Dendritic cell treated with granulocyte-macrophage colony-stimulating factor and Interleukin-4, amounts not matched to agents 40 ng/mL and 50 ng/mL, for 4 days (primary cell): Measurements from ENCODE around the gene RHOBTB3.

Source experiments
- H3K27ac Mint-ChIP-seq: one replicate; pipeline ENCODE4 v1.8.0; 2022; ENCODE audit warnings: mild to moderate bottlenecking, mixed read lengths
- H3K27me3 Mint-ChIP-seq: one replicate; pipeline ENCODE4 v1.8.0; 2022; ENCODE audit warnings: mild to moderate bottlenecking, mixed read lengths
- H3K36me3 Mint-ChIP-seq: one replicate; pipeline ENCODE4 v1.8.0; 2022; ENCODE audit warnings: low read depth, mixed read lengths
- H3K4me1 Mint-ChIP-seq: one replicate; pipeline ENCODE4 v1.8.0; 2022; ENCODE audit warnings: low read depth, mixed read lengths
- H3K4me3 Mint-ChIP-seq: one replicate; pipeline ENCODE4 v1.8.0; 2022; ENCODE audit warnings: mild to moderate bottlenecking, moderate library complexity, mixed read lengths
- H3K9me3 Mint-ChIP-seq: one replicate; pipeline ENCODE4 v1.8.0; 2022; ENCODE audit warnings: mixed read lengths
- intact Hi-C: fragments of 100-400 bp; cut with micrococcal nuclease; formaldehyde crosslinking; loops from one replicate; pipeline ENCODE4 v1.15.0; 2022

Gene RHOBTB3

GRCh38 chr5:95733107-95733665 lies 2.0 kb downstream of the RHOBTB3 start:
- no peak overlapping the region for H3K4me3 Mint-ChIP-seq
- peaks cover 19% of the 10 kb centered on the region for H3K27me3 Mint-ChIP-seq
- intact Hi-C loops = no loop called here
- H3K4me1 Mint-ChIP-seq = peaks cover 12% of the 10 kb centered on the region
- H3K36me3 Mint-ChIP-seq = peaks cover 5% of the 10 kb centered on the region
- no peaks in the 10 kb centered on the region for H3K9me3 Mint-ChIP-seq
- H3K27ac Mint-ChIP-seq = no peak overlapping the region

GRCh38 chr5:95734187-95734586 lies 3.1 kb downstream of the RHOBTB3 start:
- Mint-ChIP-seq H3K9me3 (no peaks in the 10 kb centered on the region), H3K4me3 (no peak overlapping the region), H3K27ac (no peak overlapping the region), H3K27me3 (peaks cover 19% of the 10 kb centered on the region), H3K4me1 (peaks cover 15% of the 10 kb centered on the region), H3K36me3 (peaks cover 5% of the 10 kb centered on the region)
- intact Hi-C loops = no loop called here

- Mint-ChIP-seq H3K4me1 (peaks cover 15% of the 10 kb centered on the region), H3K36me3 (peaks cover 5% of the 10 kb centered on the region), H3K27ac (no peak overlapping the region), H3K9me3 (no peaks in the 10 kb centered on the region), H3K27me3 (peaks cover 19% of the 10 kb centered on the region), H3K4me3 (no peak overlapping the region)
- intact Hi-C loops = loop anchor here (5.0 kb wide), 1 partner anchor 37 kb away; no protein-coding TSS in a partner anchor
These were observed 3.8 kb downstream of the RHOBTB3 start for GRCh38 chr5:95734906-95735305.

GRCh38 chr5:95735406-95735805 lies 4.3 kb downstream of the RHOBTB3 start:
- Mint-ChIP-seq H3K27ac (no peak overlapping the region), H3K27me3 (peaks cover 14% of the 10 kb centered on the region), H3K4me1 (peaks cover 15% of the 10 kb centered on the region), H3K4me3 (no peak overlapping the region), H3K9me3 (no peaks in the 10 kb centered on the region), H3K36me3 (peaks cover 5% of the 10 kb centered on the region)
- intact Hi-C loops = loop anchor here (5.0 kb wide), 1 partner anchor 37 kb away; no protein-coding TSS in a partner anchor

GRCh38 chr5:95738072-95738471 lies 6.9 kb downstream of the RHOBTB3 start:
- Mint-ChIP-seq H3K4me3 (no peak overlapping the region), H3K36me3 (no peaks in the 10 kb centered on the region), H3K27me3 (no peaks in the 10 kb centered on the region), H3K27ac (no peak overlapping the region), H3K9me3 (no peaks in the 10 kb centered on the region), H3K4me1 (peaks cover 7% of the 10 kb centered on the region)
- intact Hi-C loops = loop anchor here (5.0 kb wide), 1 partner anchor 34 kb away; no protein-coding TSS in a partner anchor

- intact Hi-C loops = loop anchor here (5.0 kb wide), 1 partner anchor 33 kb away; no protein-coding TSS in a partner anchor
- no peak overlapping the region for H3K27ac Mint-ChIP-seq
- H3K9me3 Mint-ChIP-seq = no peaks in the 10 kb centered on the region
These were observed 7.7 kb downstream of the RHOBTB3 start for GRCh38 chr5:95738834-95739233.

GRCh38 chr5:95739857-95740256 lies 8.7 kb downstream of the RHOBTB3 start:
- Mint-ChIP-seq H3K9me3 (no peaks in the 10 kb centered on the region), H3K4me3 (no peak overlapping the region), H3K27me3 (no peaks in the 10 kb centered on the region), H3K27ac (no peak overlapping the region), H3K36me3 (no peaks in the 10 kb centered on the region), H3K4me1 (peaks cover 12% of the 10 kb centered on the region)
- intact Hi-C loops = loop anchor here (5.0 kb wide), 1 partner anchor 32 kb away; no protein-coding TSS in a partner anchor

More at GRCh38 chr5:95738834-95739233, 7.7 kb downstream of the RHOBTB3 start:
- Mint-ChIP-seq H3K4me3 (no peak overlapping the region), H3K27me3 (no peaks in the 10 kb centered on the region), H3K4me1 (peaks cover 8% of the 10 kb centered on the region), H3K36me3 (no peaks in the 10 kb centered on the region)

- Mint-ChIP-seq H3K27me3 (no peaks in the 10 kb centered on the region), H3K4me3 (no peak overlapping the region), H3K4me1 (peaks cover 12% of the 10 kb centered on the region), H3K27ac (no peak overlapping the region), H3K9me3 (no peaks in the 10 kb centered on the region), H3K36me3 (no peaks in the 10 kb centered on the region)
- intact Hi-C loops = no loop called here
These were observed 10.3 kb downstream of the RHOBTB3 start for GRCh38 chr5:95741458-95741857.

- Mint-ChIP-seq H3K27ac (no peak overlapping the region), H3K27me3 (no peaks in the 10 kb centered on the region), H3K4me3 (no peak overlapping the region), H3K36me3 (no peaks in the 10 kb centered on the region), H3K4me1 (peaks cover 7% of the 10 kb centered on the region), H3K9me3 (no peaks in the 10 kb centered on the region)
- intact Hi-C loops = no loop called here
These were observed 12.1 kb downstream of the RHOBTB3 start for GRCh38 chr5:95743232-95743631.

GRCh38 chr5:95743877-95744276 lies 12.7 kb downstream of the RHOBTB3 start:
- no peaks in the 10 kb centered on the region for H3K36me3 Mint-ChIP-seq
- no peak overlapping the region for H3K27ac Mint-ChIP-seq
- peaks cover 5% of the 10 kb centered on the region for H3K4me1 Mint-ChIP-seq

GRCh38 chr5:95746194-95746593 lies 15.1 kb downstream of the RHOBTB3 start:
- intact Hi-C loops = no loop called here
- Mint-ChIP-seq H3K4me1 (peaks cover 5% of the 10 kb centered on the region), H3K9me3 (no peaks in the 10 kb centered on the region), H3K27ac (no peak overlapping the region), H3K4me3 (no peak overlapping the region), H3K27me3 (no peaks in the 10 kb centered on the region), H3K36me3 (no peaks in the 10 kb centered on the region)

More at GRCh38 chr5:95743877-95744276, 12.7 kb downstream of the RHOBTB3 start:
- H3K9me3 Mint-ChIP-seq = no peaks in the 10 kb centered on the region
- intact Hi-C loops = no loop called here
- no peaks in the 10 kb centered on the region for H3K27me3 Mint-ChIP-seq
- no peak overlapping the region for H3K4me3 Mint-ChIP-seq

- intact Hi-C loops = no loop called here
- Mint-ChIP-seq H3K27me3 (no peaks in the 10 kb centered on the region), H3K36me3 (no peaks in the 10 kb centered on the region), H3K4me1 (peaks cover 5% of the 10 kb centered on the region), H3K4me3 (no peak overlapping the region), H3K9me3 (no peaks in the 10 kb centered on the region), H3K27ac (no peak overlapping the region)
These were observed 15.9 kb downstream of the RHOBTB3 start for GRCh38 chr5:95746722-95747679.

- no peaks in the 10 kb centered on the region for H3K9me3 Mint-ChIP-seq
- no peak overlapping the region for H3K4me3 Mint-ChIP-seq
- no peak overlapping the region for H3K27ac Mint-ChIP-seq
- intact Hi-C loops = no loop called here
- no peaks in the 10 kb centered on the region for H3K36me3 Mint-ChIP-seq
- H3K4me1 Mint-ChIP-seq = peaks cover 5% of the 10 kb centered on the region
- H3K27me3 Mint-ChIP-seq = no peaks in the 10 kb centered on the region
These were observed 17.0 kb downstream of the RHOBTB3 start for GRCh38 chr5:95748133-95748532.

- no peaks in the 10 kb centered on the region for H3K27me3 Mint-ChIP-seq
- no peaks in the 10 kb centered on the region for H3K36me3 Mint-ChIP-seq
- H3K9me3 Mint-ChIP-seq = no peaks in the 10 kb centered on the region
- H3K4me3 Mint-ChIP-seq = no peak overlapping the region
- H3K27ac Mint-ChIP-seq = no peak overlapping the region
- intact Hi-C loops = no loop called here
- H3K4me1 Mint-ChIP-seq = no peaks in the 10 kb centered on the region
These were observed 23.4 kb downstream of the RHOBTB3 start for GRCh38 chr5:95754545-95754944.
